ENCODE data around the gene IRF2BP2.

The IRF2BP2 gene

DNA sequence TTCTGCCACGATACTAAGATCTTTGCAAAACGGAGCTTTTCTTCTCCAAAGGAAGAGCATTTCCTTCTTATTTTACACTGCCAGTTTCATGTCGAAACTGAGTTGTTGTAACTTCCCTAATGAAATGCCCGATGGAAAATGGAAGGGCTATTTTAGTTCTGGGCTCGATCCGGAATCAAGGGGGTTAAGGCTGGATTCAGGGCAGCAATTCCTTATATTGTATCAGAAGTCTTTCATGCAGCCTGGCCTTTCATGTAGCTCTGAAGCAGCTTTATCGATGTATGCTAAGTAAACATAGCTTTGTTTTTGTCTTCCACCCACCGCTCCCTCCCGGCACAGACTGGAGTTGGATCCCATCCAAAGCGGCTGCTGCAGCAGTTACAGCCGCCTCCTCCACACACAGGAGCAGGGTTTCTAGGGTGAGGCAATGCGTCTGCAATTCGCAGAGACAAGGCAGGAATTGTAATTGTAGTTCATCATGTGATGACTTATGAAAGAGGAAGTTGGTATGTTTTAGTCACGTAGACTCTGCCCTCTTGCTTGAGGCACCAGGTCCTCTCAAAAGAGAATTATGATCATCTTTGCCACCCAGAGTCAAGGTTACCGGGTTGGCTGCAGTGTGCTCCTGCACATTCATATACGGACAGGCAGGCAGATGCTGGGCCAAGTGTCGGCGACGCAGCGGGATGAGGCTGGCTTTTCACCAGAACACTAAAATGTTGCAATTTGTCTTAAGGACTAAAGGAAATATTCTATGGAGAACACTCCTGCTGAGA lies 2.6 kb upstream of the IRF2BP2 start (continued):
- TF ChIP-seq KLF8 (tag by site-specific recombination; IDR thresholded peaks at IDR 0.05) (peak; percentile 85), ZNF548 (tag by site-specific recombination; IDR thresholded peaks at IDR 0.05) (no peak), ZEB2 (tag by site-specific recombination; IDR thresholded peaks at IDR 0.05) (peak; percentile 99), ZNF133 (tag by site-specific recombination; IDR thresholded peaks at IDR 0.05) (no peak), SCRT2 (tag by site-specific recombination; IDR thresholded peaks at IDR 0.05) (peak; percentile 58), ZNF112 (tag by site-specific recombination; IDR thresholded peaks at IDR 0.05) (no peak), ZNF776 (tag by site-specific recombination; IDR thresholded peaks at IDR 0.05; ENCODE audit: borderline replicate concordance) (no peak), PRDM4 (tag by site-specific recombination; IDR thresholded peaks at IDR 0.05) (peak; percentile 87), SCRT1 (tag by site-specific recombination; IDR thresholded peaks at IDR 0.05; ENCODE audit: borderline replicate concordance) (no peak), ZNF335 (tag by site-specific recombination; conservative IDR thresholded peaks at IDR 0.05) (peak; percentile 96), ZNF16 (tag by site-specific recombination; IDR thresholded peaks at IDR 0.05; ENCODE audit: low read depth) (no peak), ZNF423 (tag by site-specific recombination; IDR thresholded peaks at IDR 0.05) (no peak), ZNF600 (tag by site-specific recombination; IDR thresholded peaks at IDR 0.05) (peak; percentile 99), ZBTB7A (tag by site-specific recombination; IDR thresholded peaks at IDR 0.05; ENCODE audit: low read depth) (0 out of 2 replicates have a peak, but pooled peaks have one; percentile 48), ZNF510 (tag by site-specific recombination; IDR thresholded peaks at IDR 0.05; ENCODE audit: insufficient replicate concordance) (no peak), ZFHX2 (tag by site-specific recombination; conservative IDR thresholded peaks at IDR 0.05) (peak; percentile 97), ZBTB44 (tag by site-specific recombination; IDR thresholded peaks at IDR 0.05) (peak; percentile 100), KLF7 (tag by site-specific recombination; IDR thresholded peaks at IDR 0.05; ENCODE audit: borderline replicate concordance) (no peak; the same call in 1 of the 2 replicates), OSR2 (tag by site-specific recombination; IDR thresholded peaks at IDR 0.05) (peak; percentile 100), GLI4 (tag by site-specific recombination; IDR thresholded peaks at IDR 0.05) (no peak), KLF10 (tag by site-specific recombination; IDR thresholded peaks at IDR 0.05) (peak; percentile 90), ZNF544 (tag by site-specific recombination; IDR thresholded peaks at IDR 0.05) (no peak)
- TF ChIP-seq, protein P1, sequence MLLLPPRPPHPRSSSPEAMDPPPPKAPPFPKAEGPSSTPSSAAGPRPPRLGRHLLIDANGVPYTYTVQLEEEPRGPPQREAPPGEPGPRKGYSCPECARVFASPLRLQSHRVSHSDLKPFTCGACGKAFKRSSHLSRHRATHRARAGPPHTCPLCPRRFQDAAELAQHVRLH (tag by site-specific recombination; IDR thresholded peaks at IDR 0.05), result peak; percentile 88
- TF ChIP-seq, protein P2, sequence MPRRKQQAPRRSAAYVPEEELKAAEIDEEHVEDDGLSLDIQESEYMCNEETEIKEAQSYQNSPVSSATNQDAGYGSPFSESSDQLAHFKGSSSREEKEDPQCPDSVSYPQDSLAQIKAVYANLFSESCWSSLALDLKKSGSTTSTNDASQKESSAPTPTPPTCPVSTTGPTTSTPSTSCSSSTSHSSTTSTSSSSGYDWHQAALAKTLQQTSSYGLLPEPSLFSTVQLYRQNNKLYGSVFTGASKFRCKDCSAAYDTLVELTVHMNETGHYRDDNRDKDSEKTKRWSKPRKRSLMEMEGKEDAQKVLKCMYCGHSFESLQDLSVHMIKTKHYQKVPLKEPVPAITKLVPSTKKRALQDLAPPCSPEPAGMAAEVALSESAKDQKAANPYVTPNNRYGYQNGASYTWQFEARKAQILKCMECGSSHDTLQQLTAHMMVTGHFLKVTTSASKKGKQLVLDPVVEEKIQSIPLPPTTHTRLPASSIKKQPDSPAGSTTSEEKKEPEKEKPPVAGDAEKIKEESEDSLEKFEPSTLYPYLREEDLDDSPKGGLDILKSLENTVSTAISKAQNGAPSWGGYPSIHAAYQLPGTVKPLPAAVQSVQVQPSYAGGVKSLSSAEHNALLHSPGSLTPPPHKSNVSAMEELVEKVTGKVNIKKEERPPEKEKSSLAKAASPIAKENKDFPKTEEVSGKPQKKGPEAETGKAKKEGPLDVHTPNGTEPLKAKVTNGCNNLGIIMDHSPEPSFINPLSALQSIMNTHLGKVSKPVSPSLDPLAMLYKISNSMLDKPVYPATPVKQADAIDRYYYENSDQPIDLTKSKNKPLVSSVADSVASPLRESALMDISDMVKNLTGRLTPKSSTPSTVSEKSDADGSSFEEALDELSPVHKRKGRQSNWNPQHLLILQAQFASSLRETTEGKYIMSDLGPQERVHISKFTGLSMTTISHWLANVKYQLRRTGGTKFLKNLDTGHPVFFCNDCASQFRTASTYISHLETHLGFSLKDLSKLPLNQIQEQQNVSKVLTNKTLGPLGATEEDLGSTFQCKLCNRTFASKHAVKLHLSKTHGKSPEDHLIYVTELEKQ (tag by site-specific recombination; IDR thresholded peaks at IDR 0.05; ENCODE audit: borderline replicate concordance), result peak; percentile 83; the same call in 1 of the 2 replicates
- TF ChIP-seq, protein P3, sequence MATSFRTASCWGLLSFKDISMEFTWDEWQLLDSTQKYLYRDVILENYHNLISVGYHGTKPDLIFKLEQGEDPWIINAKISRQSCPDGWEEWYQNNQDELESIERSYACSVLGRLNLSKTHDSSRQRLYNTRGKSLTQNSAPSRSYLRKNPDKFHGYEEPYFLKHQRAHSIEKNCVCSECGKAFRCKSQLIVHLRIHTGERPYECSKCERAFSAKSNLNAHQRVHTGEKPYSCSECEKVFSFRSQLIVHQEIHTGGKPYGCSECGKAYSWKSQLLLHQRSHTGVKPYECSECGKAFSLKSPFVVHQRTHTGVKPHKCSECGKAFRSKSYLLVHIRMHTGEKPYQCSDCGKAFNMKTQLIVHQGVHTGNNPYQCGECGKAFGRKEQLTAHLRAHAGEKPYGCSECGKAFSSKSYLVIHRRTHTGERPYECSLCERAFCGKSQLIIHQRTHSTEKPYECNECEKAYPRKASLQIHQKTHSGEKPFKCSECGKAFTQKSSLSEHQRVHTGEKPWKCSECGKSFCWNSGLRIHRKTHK (tag by site-specific recombination; IDR thresholded peaks at IDR 0.05), result no peak
- TF ChIP-seq, protein P4, sequence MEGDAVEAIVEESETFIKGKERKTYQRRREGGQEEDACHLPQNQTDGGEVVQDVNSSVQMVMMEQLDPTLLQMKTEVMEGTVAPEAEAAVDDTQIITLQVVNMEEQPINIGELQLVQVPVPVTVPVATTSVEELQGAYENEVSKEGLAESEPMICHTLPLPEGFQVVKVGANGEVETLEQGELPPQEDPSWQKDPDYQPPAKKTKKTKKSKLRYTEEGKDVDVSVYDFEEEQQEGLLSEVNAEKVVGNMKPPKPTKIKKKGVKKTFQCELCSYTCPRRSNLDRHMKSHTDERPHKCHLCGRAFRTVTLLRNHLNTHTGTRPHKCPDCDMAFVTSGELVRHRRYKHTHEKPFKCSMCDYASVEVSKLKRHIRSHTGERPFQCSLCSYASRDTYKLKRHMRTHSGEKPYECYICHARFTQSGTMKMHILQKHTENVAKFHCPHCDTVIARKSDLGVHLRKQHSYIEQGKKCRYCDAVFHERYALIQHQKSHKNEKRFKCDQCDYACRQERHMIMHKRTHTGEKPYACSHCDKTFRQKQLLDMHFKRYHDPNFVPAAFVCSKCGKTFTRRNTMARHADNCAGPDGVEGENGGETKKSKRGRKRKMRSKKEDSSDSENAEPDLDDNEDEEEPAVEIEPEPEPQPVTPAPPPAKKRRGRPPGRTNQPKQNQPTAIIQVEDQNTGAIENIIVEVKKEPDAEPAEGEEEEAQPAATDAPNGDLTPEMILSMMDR (tag by site-specific recombination; IDR thresholded peaks at IDR 0.05), result no peak

All from HEK293 (cell line).